Cerebellar cortex (tissue), 1 donor: ENCODE measurements around the gene MCU.
A peak's percentile ranks its signal among the peaks of the same experiment; 100 is the strongest.
"Not testable (repeated sequence)": the region's sequence is repeated elsewhere in the genome, so short reads cannot be mapped to it uniquely, and the experiment has no call there.

ENCODE experiments used
- DNase-seq: peaks from one replicate; pipeline ENCODE4 v3.0.0-alpha.2; 2015; ENCODE audit warnings: low spot score

MCU gene

DNA sequence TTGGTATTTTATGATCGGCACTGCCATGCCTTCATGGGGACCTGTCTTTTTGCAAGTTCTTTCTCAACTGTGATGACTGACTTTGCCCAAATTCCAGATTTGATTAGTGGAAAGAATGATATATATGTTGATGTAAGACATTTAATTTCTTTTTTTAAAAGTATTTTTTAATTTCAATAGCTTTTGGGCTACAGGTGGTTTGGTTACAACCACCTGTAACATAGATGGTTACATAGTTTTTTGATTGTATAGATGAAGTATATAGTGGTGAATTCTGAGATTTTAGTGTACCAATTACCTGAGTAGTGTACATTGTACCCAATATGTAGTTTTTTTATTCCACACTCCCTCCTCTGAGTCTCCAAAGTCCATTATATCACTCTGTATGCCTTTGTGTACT lies 69.6 kb downstream of the MCU start:
- no peak for DNase-seq

GRCh38 chr10:72762042-72762441 lies 70.1 kb downstream of the MCU start:
- peak; percentile 68 for DNase-seq

DNA sequence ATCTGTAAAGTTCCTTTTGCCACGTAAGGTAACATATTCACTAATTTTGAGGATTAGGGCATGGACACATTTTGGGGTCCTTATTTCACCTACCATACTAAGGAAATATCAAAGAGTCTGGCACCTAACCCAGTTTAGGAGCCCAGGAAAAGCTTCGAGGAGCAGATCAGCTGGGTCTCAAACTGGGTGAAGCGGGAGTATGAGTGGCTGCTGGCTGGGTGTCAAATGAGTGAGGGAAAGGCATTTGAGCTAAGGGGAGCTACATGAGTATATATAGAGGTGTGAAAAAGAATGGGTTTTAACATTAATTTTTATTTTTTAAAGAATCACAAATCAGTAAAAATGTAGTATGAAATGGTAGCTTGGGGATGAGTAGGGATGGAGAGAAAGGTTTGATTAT lies 71.3 kb downstream of the MCU start:
- no peak for DNase-seq

DNA sequence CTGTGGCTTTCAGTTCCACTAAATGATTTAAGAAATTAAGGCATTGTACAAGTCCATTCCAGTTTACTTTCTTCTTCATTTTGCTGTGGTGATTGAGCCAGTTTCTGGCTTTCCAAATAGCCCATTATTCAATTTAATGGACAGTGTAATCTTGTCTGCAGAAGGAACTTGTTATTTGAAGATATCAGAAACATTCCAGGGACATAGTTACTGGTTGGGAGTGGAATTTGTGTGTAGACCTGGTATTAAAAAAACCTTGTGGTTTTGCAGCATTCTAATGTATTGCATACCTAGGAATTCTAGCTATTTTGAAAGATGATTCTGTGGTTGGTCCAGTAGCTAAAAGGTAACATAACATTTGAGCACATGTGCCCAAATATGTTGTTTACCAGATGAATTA lies 72.2 kb downstream of the MCU start:
- no peak for DNase-seq

DNA sequence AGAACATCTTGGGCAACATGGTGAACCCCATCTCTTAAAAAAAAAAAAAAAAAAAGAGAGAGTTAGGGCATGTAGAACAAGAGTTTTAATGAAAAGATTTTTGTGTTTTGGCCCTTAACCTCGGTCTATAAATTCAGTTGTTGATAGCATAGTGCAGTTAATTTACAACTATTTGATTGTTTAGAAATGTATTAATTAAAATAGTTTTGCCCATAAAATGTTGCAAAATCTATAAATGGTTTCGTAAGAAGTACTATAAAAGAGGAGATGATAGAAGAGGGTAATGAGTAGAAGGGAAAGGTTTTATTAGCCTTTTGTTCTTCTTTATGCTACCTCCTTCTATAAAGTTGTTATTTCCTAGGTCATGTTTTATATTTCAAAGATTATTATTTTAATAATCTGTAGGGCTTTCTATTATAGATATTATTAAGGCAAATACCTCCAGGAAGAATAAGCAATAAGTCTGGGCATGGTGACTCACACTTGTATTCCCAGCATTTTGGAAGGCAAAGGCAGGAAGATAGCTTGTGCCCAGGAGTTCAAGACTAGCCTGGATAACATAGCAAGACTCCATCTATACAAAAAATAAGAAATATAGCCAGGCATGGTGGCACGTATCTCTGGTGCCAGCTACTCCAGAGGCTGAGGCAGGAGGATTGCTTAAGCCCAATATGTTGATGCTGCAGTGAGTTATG lies 73.3 kb downstream of the MCU start:
- DNase-seq = no peak

DNA sequence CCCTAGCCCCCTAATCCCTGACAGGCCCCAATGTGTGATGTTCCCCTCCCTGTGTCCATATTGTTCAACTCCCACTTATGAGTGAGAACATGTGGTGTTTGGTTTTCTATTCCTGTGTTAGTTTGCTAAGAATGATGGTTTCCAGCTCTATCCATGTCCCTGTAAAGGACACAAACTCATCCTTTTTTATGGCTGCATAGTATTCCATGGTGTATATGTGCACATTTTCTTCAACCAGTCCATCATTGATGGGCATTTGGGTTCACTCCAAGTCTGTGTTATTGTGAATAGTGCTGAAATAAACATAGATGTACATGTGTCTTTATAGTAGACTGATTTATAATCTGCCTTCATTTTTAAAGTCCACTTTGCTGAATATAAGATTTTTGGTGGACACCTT lies 79.3 kb downstream of the MCU start:
- not testable (repeated sequence) for DNase-seq

GRCh38 chr10:72772031-72772430 lies 80.1 kb downstream of the MCU start:
- DNase-seq = no peak

DNA sequence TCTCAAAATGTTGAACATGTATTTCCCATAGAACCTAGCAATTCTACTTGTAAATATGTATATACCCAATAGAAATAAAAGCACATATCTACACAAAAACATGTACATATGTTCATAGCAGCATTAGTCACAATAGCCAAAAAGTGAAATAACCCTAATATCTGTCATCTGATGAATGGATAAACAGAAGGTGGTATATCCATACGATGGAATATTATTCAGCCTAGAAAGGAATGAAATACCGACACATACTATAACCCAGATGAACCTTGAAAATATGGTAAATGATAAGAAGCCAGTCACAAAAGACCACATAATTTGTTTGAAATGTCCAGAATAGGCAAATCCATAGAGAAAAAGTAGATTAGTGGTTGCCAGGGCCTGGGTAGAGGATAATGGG lies 87.9 kb downstream of the MCU start:
- no peak for DNase-seq

- DNase-seq = no peak
Measured at GRCh38 chr10:72782649-72783330, 90.8 kb downstream of the MCU start.

GRCh38 chr10:72783410-72783833 lies 91.5 kb downstream of the MCU start:
- DNase-seq = peak; percentile 78

GRCh38 chr10:72784551-72785351 lies 92.8 kb downstream of the MCU start:
- peak; percentile 89 for DNase-seq

- DNase-seq = no peak
Measured at GRCh38 chr10:72785409-72785808, 93.5 kb downstream of the MCU start.

GRCh38 chr10:72790216-72790990 lies 98.5 kb downstream of the MCU start:
- no peak for DNase-seq

GRCh38 chr10:72792288-72792687 lies 100.3 kb downstream of the MCU start:
- DNase-seq = no peak

DNA sequence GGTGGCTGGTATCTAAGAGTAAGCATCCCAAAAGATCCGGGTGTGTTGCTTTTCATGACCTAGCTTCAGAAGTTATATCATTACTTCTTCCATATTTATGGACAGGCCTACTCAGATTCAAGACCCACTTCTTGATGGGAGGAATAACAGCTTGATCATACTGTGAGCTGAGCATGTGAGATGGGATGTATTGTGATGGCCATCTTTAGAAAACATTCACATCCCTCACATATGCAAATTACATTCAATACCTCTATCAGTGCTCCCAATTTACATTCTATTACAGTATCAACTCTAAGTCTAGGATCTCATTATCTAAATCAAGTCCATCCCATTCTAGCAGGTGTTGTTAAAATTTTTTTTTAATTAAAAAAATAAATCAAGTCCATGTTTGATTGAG lies 101.8 kb downstream of the MCU start:
- DNase-seq = no peak

DNA sequence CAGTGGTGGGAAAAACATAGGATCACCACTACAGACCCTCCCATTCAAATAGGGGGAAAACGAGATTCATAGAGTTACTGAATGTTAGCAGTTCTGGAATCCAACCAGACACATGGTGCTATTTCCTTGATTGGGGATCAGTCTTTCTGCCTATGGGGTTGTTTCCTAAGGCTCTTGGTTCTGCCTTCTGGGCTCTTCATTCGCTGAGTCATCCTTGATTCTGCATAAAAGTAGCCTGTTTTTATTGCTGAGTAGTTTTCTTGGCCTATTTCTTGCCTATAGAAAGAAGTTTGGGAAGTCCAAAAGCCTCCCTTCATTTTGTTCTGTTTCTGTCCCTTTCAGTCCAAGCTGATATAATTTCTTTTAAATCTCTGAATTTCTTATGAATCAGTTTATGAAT lies 102.3 kb downstream of the MCU start:
- DNase-seq = no peak

DNA sequence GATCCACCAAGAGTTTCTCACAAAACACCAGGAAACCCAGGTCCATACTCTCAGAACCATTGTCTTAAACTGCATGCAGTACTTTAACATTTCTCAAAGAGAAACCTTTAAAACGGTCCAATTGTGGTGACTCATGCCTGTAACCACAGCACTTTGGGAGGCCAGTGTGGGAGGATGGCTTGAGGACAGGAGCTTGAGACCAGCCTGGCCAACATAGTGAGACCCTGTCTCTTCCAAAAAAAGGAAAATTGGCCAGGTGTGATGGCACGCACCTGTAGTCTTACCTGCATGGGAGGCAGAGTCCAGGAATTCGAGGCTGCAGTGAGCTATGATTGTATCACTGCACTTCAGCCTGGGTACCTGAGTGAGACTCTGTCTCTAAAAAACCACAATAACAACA lies 104.1 kb downstream of the MCU start:
- DNase-seq = no peak

DNA sequence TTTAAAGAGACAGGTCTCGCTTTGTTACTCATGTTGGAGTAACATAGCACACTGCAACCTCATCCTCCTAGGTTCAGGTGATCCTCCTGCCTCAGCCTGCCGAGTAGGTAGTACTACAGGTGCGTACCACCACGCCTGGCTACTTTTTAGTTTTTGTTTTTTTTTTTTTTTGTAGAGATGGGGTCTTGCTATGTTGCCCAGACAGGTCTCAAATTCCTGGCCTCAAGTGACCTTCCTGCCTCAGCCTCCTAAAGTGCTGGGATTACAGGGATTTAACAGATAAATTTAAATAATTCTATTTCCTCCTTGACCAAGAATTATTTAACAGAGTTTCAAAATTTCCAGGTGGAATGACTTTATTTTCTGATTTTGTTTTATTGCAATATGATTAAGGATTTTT lies 104.6 kb downstream of the MCU start:
- DNase-seq = no peak

- no peak for DNase-seq
Measured at GRCh38 chr10:72800000-72800740, 108.2 kb downstream of the MCU start.

DNA sequence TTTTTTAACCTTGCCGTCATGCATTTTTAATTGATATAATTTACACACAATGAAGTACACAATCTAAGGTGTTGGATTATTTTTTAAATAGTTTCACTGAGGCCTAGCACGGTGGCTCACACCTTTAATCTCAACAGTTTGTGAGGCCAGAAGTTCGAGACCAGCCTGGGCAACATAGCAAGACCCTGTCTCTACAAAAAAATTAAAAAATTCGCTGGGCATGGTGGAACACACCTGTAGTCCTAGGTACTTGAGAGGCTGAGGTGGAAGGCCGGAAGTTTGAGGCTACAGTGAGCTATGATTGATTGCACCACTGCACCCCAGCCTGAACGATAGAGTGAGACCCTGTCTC lies 108.8 kb downstream of the MCU start:
- DNase-seq = no peak

DNA sequence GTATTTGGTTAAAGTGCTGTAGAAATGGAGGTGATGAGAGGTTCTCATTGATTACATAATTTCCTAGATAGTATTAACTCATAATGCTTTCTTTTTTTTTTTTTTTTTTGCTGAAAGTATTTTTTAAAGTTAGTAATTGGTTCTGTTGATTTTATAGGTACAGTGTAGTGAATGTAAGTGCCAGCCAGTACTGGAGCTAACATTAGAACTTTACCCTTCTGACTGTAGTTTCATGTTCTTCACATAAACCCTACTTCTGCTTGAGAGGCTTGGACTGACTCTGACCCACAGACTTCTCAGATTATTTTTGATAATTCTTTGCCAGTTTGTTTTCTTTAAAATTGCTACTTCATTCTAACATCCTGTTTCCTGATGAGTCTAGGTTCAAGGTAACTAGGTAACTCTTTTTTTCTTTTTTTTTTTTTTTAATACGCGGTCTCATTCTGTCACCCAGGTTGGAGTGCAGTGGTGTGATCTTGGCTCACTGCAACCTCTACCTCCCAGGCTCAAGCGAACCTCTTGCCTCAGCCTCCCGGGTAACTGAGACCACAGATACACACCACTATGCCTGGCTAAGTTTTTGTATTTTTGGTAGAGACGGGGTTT lies 109.4 kb downstream of the MCU start:
- DNase-seq = no peak
